Activated CD4-positive, CD25-positive, alpha-beta regulatory T cell (primary cell): ENCODE measurements around the gene KARS1.

Source experiments
- DNase-seq, 4 experiments: peaks; one replicate each; lab custom pipeline; 2025; lab: John Stamatoyannopoulos, UW

Gene KARS1

DNA sequence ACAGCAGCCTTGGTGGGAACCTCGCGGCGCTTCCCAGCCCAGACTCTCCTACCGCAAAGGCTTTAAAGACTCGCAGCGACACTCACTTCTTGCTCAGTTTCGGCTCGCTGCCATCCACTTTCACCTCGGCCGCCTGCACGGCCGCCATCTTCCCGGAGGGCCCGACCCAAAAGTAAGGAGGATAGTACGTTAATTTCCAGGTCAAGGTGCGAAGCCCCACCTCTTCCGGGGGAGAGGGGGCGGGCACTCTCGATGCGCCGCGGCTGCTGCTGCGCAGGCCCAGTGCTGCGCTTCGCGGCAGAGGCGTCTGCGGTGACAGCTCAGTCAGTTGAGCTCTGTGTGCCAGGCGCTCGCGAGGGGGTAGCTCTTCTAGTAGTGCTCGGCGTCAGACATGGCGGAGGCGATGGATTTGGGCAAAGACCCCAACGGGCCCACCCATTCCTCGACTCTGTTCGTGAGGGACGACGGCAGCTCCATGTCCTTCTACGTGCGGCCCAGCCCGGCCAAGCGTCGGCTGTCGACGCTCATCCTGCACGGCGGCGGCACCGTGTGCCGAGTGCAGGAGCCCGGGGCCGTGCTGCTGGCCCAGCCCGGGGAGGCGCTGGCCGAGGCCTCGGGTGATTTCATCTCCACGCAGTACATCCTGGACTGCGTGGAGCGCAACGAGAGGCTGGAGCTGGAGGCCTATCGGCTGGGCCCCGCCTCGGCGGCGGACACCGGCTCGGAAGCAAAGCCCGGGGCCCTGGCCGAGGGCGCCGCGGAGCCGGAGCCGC is at the start of gene KARS1, which contains the start of gene TERF2IP:
KARS1 (minus strand) TSS at position 174 of the 773 bp plus-strand sequence; CDS start at position 148, 26 bp downstream.
TERF2IP (plus strand) TSS at position 282 of the 773 bp plus-strand sequence; CDS start at position 392, 110 bp downstream.
- DNase-seq: peak; percentile 83 to 93 (median 86)

- DNase-seq: no peak
Measured at GRCh38 chr16:75695708-75696107, 48.2 kb upstream of the KARS1 start.

- no peak for DNase-seq
Measured at GRCh38 chr16:75687361-75687760, 39.9 kb upstream of the KARS1 start.

GRCh38 chr16:75682308-75682707 is 34.8 kb upstream of the KARS1 start:
- no peak for DNase-seq

GRCh38 chr16:75679366-75679765 is 31.9 kb upstream of the KARS1 start:
- no peak for DNase-seq

GRCh38 chr16:75676909-75677308 is 29.4 kb upstream of the KARS1 start, which contains the start of gene CPHXL2:
Gene CPHXL2 (minus strand): TSS chr16:75677009. CDS start chr16:75676999, 10 bp downstream.
- DNase-seq: no peak

DNA sequence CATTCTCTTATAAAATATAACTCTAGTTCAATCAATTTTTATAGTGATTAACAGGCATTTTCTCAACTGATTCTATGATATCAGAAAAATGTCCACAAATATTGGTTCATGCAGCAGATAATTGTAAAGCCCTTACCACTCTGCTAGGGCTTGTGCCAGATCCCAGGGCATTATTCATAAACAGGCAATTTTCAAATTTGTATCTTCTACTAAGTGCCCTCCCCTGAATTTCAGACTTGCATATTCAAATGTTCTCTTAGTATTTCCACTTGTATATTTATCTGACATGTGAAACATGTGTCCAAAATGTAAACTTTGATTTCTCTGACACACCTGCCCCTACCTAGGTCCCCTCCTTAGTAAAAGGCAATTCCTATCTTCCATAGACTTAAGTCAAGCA is 20.0 kb upstream of the KARS1 start:
- no peak for DNase-seq

DNA sequence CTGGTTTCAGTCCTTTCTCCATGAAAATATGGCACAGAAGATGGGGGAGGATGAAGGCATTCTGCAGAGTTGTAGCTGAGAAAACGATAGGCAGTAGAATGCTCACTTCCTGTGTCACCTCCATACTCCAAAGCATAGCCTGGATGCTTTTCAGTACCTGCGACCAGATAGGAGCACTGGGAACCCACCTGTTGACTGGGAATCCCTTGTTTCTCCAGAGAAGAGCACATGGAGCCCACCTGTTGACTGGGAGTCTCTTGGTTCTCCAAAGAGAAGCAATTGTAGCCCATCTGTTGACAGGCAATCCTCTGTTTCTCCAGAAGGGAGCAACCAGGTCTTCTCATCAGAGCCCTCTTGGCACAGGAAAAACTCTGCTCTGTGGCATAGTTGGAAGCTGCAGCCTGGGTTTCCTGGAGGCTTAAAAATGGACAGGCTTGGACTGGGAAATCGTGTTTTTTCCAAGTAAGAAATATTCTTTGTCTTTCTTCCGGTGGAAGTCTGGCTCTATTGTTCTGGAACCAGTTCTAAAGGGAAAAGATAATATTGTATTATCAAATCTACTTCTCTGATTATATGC is 13.3 kb upstream of the KARS1 start:
- DNase-seq: no peak

GRCh38 chr16:75660321-75660720 is 12.9 kb upstream of the KARS1 start:
- no peak for DNase-seq

DNA sequence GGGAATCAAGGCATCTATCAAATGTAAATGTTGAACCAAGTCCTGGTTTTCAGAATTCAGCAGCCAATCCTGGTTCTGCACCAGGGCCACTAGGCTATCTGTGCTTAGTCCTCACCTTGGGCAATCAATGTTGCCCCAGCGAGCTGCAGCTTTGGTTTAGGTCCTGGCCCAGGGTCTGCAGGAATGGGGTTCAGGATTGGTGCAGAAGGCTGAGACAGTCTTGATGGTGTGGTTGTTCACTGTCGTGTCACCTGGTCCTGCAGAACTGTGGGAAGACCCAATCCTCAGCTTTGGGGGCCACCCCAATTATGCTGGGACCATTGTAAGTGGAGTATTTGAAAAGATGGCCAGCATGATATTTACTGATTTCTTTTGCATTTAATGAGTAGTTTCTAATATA is 10.7 kb upstream of the KARS1 start:
- DNase-seq: no peak

DNA sequence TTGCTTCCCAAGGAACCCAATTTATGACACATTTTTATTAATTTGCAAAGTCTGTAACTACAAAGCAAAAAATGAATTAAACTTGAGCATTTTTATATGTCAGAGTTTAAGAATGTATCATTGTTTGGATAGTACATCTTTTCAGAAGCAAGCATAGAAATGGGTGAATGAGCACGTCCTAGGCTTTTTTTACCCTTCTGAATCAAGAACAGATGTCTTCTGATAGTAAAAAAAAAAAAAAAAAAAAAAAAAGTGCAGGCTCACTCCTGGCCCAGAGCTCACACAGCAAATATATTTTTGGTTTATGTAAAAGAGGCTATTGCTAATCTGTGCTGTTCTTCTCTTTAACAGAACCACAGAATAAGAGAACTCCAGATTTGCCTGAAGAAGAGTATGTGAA is 6.5 kb upstream of the KARS1 start:
- no peak for DNase-seq

GRCh38 chr16:75648265-75649076 is 1.0 kb upstream of the KARS1 start:
- peak; percentile 64 to 76 (median 74) for DNase-seq

DNA sequence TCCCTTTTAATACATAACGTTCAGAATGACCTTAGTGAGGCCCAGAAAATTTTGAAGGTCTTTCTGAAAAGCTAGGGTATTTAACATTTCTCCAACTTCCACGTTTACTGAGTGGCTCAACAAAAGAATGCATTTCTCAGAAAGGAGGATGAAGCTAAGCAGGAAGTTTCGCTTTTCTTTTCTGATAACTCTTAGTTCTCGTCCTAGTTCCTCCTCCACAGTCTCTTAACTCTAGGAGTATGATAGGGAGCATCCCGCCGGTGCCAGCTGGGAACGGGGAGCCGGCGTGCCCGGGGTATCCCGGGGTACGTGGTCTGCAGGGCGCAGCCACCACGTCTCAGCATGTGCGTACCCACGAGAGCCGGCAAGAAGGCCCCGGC is 363 bp downstream of the KARS1 start:
- no peak for DNase-seq

GRCh38 chr16:75644240-75645012 is 3.0 kb downstream of the KARS1 start:
- no peak for DNase-seq

- no peak for DNase-seq
Measured at GRCh38 chr16:75640598-75640997, 6.9 kb downstream of the KARS1 start.

GRCh38 chr16:75635036-75635435 is 12.4 kb downstream of the KARS1 start:
- no peak for DNase-seq

GRCh38 chr16:75632857-75633256 is 14.6 kb downstream of the KARS1 start:
- no peak for DNase-seq

DNA sequence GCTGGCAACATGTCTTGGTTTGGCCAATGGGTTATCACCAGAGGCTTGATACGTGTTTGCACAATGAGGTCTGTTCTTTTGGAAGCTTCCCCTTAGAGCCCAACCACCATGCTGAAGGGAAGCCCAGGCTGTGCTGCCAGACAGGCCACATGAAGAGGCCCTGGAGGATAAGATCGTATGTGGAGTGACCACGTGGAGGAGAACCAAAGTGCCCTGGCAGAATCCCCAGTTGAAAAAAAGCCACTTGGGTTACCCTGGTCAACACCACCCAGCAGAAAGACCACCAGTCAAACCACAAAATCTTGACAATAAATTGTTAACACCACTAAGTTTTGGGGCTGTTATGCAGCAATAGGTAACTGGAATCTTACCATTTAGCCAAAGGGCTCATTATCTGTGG is 17.4 kb downstream of the KARS1 start:
- no peak for DNase-seq

DNA sequence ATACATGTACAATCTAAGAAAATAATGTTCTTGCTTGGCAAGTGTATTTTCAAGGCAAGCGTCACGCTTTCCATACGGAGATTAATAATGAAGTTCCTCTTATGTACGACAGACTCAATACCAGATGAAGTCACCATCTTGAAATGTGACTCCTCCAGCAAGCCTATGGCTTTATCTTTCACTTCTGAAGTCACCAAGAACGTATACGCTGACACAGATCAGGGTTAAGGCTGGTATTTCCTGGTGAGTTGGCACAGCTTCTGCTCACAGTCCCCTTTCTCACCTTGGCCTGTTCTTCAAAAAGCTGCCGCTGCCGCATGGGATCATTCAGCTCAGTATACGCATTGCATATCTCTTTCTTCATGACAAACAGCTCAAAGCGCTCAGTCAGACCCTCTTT is 18.3 kb downstream of the KARS1 start:
- no peak for DNase-seq

DNA sequence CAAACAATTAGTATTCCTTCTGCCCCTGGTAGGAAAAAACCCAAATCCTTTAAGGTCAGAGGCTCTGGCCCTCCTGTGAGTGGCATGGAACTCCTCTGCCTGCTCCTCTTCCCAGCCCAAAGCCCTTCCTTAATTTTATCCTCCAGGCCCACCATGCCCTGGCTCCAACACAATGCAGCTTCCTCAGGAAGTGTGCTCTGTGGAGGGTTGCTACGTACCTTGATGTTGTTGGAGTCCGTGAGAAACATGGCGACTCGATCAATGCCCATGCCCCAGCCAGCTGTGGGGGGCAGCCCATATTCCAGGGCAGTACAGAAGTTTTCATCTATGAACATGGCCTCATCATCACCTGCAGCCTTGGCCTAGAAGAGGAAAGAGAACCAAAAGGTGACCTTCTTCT is 19.1 kb downstream of the KARS1 start:
- no peak for DNase-seq

GRCh38 chr16:75627851-75628250 is 19.6 kb downstream of the KARS1 start:
- DNase-seq: no peak

DNA sequence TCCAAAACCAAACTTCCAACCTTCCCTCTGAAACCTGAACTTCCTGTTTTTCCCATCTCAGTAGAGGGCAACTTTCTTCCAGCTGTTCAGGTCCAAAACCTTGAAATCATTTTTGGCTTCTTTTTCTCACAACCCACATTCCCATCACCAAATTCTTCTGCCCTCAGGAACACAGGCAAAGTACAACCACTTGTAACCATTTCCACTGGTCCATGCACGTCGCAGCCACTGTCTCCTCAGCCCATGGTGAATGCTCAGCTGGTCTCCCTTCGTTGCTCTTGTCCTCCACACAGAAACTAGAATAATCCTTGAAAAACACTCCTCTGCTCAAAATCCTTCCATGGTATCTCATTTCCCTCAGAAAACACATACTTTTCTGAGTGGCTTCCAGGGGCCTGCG is 20.7 kb downstream of the KARS1 start:
- DNase-seq: no peak
